GM19372 (cell line): ENCODE data around the gene VPS41.
"Not testable (repeated sequence)": the region's sequence is repeated elsewhere in the genome, so short reads cannot be mapped to it uniquely, and the experiment has no call there.

ENCODE experiments used
- ATAC-seq: cut with Tn5 transposase; IDR thresholded peaks from one replicate; pipeline ENCODE4 v1.9.1; 2021; ENCODE audit warnings: mild to moderate bottlenecking, low read depth, moderate library complexity; ENCODE audit not compliant: unreplicated experiment

The VPS41 gene

DNA sequence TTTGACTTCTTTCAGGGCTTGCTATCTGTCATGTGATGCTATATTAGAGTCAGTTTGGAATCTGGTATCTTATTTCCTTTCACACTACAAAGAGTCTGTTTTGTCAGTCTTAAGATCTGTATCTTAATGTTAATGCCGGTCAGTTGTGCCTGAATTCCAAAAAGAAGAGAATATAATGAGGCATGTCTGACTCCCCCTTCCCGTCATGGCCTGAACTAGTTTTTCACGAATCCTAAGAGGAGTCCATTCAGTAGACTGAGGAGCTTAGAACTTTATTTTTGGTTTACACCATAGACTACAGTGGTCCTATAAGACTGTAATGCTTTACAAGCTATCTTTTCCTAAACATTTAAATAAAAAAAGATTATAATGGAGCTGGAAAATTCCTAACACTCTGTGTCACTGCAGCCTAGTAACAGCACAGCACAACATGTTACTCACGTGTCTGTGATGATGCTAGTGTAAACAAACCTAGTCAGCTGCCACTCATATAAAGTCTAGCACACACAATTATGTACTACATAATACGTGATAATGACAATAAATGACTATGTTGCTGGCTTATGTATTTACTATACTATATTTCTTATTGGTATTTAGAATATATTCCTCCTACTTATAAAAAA, 50.6 kb downstream of the VPS41 start:
- no peak for ATAC-seq

DNA sequence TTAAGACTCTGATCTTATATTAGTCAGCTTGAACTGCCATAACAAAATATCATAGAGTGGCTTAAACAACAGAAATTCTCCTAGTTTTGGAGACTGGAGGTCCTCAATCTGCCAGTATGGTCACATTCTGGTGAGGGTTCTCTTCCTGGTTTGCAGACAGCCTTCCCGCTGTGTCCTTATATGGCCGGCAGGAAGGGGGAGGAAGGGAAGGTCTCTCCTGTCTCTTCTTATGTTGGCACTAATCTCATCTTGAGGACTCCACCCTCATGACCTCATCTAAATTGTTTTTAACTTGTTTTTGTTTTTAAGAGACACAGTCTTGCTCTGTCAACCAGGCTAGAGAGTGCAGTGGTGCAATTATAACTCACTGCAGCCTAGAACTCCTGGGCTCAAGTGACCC, 53.1 kb downstream of the VPS41 start:
- ATAC-seq: no peak

DNA sequence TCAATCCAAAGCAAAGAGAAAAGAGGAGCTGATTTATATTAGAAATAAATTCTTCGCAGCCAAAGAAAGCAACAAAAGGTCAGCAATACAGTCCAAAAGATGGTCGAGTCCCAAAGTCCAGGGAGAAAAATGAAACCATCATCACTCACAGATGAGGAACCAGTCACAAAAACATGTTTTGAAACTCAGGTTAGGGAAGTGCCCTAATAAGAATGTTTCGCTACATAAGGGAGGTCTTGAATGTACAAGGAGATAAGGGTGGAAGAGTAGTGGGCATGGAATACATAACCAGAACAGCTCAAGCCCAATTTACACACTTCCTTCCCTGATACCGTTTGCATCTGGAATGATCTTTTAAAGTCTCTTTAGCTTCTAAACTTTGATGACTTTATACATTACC, 53.6 kb downstream of the VPS41 start:
- no peak for ATAC-seq

DNA sequence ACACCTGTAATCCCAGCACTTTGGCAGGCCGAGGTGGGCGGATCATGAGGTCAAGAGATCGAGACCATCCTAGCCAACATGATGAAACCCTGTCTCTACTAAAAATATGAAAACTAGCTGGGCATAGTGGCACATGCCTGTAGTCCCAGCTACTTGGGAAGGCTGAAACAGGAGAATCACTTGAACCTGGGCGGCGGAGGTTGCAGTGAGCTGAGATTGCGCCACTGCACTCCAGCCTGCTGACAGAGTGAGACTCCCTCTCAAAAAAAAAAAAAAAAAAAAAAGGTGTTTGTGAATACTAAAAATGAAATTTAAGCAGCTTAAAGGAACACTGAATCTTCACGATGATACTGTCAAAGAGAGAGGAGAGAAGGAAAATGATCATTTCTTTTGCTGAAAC, 54.0 kb downstream of the VPS41 start:
- not testable (repeated sequence) for ATAC-seq

DNA sequence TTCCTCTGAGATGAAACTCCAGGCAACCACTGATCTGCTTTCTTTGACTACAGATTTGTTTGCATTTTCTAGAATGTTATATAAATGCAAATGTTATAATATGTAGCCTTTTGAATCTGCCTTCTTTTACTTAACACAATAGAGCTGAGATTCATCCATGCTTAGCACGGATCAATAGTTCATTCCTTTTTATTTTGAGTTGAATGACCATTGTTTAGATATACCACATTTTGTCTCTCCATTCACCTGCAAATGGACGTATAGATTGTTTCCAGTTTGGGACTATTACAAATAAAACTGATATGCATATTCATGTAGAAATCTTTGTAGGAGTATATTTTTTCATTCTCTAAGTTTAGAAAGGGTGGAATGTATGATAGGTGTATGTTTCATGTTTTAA, 57.7 kb downstream of the VPS41 start:
- ATAC-seq: no peak

DNA sequence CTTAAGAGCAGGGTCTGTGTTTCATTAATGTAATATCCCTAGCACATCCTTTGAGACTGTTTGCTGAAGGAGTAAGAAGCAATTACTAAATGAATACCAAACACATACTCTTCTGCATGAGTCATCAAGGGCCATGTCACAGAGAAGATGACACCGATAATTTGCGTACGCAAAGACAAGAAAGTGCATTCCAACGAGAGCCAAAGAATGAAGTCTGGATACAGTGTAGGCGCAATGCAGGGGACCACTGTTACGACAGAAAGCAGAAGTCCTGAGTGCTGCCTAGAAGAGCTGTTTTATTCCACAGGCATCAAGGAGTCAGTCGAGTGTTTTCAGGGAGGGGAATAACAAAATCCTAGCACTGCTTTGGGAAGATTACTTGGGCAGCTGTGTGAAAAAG, 62.7 kb downstream of the VPS41 start:
- no peak for ATAC-seq

DNA sequence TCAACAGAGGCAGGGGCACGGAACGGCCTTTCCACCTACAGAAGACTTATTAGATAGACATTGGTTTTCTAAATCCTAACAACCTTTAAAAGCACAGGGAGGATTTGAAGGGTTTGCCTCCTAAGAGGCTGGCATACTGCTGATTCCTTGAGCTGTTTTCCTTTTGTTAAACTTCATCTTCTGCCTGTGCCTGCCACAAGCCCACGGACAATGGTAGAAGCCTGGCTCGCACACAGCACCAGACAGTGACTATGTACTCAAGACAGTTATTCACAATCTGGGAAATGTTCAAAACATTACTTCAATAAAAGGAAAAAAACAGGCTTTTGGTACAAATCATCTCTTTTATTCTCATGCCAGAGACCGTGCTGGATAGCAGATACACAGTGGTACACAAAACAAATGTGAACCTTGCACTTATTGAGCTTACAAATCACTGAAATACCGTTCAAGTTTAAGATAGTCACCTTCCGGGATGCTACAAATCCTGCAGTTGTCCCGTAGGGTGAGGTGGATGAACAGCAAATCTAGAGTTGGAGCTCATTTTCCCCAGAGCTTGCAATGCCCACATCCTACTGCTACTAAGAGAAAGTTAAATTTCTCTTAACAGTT, 63.9 kb downstream of the VPS41 start:
- no peak for ATAC-seq

DNA sequence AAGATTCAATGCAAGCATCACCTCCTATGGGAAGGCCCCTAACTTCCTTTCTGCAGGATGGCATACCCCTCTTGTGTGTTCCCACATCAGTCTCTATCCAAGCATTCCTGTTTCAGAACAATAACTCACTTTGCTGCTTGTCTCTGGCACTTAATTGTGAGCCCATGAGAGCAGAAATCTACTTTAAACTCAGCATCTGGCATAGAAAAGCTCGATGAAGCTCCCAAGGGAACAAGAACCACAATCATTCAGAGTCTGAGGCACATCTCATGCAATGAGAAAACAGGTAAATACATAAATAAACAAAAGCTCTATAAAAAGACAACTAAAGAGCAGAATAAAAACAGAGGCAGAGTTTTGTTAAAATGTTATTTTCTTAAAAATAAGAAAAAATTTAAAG, 66.2 kb downstream of the VPS41 start:
- ATAC-seq: no peak

DNA sequence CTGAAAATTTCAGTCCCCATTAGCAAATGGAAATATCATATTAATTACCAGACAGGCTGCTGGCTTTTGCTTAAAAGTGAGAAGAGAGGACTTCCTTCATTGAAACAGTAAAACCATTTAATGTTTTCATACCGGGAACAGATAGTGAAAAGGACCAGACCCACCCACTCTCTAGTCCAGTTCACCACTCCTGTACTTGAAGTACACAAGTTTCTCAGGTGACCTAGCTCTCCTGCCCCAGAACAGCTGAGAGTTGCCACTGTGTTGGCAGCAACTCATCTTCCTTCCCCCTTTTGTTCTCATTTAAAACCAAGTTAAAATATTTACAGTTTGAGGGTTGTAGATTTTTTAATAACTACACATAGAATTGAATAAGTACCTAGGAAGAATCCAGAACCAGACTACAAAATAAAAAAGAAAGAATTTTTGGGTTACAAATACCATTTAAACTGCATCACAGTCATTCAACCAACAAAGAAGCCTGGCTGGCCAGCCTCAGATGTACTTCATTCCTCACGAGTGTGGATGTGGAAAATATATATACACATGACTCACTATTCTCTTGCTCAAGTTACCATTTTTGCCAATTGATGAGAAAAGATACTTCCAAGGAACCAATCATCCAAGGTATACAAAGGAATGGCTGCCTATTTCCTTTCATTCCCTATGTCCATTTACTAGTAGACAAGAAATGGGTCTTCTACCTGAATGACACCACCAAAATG, 68.1 kb downstream of the VPS41 start:
- peak; percentile 77 for ATAC-seq

DNA sequence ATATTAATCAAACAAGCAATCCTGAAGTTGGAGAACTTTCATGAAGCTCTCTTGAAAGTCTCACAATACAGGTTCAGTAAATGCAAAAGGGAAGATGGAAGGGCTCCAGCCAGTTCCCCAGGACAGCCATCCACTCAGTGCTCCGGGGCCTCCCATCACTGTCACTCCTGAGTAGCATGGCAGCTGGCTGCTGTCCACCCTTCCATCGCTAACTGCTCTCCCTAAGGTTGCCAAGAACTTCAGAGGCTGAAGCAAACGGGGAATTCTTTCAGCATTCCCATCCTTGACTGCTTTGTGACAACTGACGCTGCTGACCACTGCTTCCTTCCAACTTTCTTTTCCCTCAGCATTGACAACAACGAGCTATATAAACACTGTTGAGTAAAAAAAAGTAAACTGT, 69.1 kb downstream of the VPS41 start:
- ATAC-seq: no peak

DNA sequence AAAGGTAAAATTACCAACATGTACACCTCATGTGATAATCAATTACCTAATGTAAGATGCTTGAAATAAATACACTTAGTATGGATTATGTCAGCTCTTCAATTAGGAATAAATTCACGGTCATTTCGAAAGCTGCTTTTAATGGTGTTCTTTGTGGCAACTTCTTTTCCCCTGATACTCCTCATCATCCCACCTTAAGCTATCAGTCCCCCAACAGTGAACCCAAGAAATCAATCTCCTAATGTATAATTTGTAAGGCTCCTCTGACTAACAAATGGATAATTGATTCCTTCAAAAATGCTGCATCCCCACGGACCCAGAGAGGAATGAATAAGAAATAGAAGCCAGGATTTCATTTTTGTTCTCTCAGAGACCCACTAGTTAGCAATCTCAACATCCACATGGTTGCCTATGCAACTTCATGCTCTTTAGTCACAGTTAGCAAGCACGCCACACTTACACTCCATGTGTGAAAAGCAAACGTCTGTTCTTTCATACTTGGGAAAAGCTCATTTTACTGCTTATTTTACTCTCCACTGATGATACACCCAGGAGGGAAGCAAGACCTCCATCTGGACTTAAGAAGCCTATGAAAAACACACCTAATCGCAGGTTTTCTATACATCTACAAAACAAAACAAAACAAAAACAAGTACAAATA, 70.1 kb downstream of the VPS41 start:
- no peak for ATAC-seq

DNA sequence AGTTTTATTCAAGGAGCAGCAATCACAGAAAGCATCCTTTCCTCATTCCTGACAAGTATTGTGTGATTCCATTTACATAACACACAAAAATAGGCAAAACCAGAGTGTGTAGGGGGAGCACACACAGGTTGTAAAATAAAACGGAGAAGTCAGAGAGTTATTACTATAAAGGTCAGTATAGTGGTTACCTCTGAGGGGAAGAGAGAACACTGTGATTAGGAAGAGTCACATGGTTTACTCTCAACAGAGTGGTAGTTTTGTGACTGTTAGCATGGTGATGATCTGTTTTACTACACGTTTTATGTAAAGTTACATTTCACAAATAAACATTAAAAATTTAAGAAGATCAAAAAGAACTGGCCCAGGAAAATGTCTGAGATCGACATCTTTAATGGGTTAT, 74.6 kb downstream of the VPS41 start:
- ATAC-seq: no peak

DNA sequence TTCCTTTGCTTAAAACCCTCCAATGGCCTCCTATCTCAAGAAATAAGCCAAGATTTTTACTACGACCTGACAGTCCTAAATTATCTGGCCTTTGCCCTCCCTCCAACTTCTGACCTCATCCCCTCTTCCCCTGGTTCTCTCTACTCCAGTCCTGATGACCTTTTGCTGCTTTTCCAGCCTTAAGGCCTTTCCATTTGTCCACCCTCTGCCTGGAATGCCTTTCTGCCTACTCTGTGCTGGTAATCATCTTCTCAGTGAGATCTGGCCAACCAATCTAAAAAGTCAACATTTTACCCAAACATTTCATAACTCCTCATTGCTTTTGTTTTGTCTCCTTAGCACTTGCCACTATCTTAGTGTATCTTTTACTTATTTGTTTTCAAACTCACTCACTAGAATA, 75.7 kb downstream of the VPS41 start:
- no peak for ATAC-seq

DNA sequence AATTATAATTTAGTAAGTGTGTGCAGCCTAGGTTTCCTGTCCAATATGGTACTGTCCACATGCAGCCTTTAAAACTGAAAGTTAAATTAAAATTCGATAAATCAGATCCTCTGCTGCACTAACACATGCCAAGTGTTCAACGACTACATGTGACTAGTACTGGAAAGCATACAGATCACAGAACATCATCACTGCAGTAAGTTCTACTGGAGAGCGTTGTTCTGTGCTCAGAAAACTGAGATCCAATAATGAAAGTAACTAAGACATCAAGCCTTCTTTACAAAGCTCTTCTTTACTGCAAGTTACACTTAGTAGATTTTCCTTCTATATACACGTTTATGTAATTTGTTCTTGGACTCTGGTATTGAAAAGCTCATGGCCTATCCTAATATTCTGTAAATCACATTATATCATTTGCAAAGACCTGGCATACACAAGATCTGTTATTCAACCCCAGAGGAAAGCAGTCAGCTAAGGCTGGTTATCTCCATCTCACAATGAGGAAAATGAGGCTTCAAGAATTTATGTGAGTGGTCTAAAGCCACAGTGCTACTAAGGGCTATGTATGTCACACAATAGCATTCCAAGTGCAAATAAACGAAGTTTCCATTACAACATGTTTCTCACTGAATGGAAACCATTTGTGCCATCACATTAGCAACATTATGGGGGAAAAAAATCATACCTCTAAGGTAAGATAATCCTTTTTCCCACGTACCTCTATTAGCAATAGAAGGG, 77.6 kb downstream of the VPS41 start:
- ATAC-seq: no peak

DNA sequence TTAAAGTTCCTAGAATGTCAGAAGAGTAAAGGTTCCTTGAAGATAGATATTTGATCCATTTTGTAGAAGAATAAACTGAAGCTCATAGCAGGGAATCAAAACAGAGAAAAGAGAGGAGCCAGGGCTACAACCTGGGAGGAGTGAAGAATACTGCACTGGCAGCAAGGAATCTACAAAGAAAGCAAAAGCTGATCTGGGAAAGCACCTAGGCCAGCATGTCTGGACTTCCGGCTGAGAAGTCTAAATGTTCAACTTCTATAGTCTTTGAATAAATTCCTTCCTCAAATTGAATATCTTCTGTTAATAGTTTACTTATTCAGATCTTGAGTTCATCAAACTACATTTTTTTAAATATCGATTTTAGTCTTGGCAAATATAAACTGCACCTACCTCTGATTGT, 78.2 kb downstream of the VPS41 start:
- no peak for ATAC-seq

DNA sequence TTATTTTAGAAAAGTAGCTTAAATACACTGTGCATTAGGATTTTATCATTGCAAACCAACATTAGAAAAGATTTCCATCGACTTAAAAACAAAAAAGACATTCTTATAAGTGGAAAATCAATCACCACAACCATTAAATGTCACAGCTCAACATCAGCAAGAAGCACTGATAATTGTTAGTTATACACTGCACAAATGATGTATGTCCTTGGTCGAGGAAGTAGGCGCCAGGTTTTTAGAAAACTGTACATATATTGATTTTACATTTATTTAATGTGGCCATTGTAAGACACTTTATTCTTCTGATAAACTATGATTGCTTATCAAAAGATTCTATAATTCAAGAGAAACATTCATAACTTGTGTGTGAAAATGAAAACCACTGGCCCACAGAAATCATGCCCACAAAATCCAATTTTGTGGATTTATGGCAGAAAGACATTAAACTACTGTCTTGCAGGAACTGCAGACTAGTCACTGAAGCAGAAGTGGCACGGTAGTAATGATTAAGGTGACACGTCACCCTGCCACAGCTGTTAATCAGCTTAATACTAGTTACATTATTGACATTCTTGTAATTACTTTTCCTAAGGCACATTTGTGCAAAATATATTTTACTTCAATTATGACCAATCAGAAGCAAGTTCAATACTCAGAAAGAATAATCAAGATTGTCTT, 79.4 kb downstream of the VPS41 start:
- ATAC-seq: no peak

DNA sequence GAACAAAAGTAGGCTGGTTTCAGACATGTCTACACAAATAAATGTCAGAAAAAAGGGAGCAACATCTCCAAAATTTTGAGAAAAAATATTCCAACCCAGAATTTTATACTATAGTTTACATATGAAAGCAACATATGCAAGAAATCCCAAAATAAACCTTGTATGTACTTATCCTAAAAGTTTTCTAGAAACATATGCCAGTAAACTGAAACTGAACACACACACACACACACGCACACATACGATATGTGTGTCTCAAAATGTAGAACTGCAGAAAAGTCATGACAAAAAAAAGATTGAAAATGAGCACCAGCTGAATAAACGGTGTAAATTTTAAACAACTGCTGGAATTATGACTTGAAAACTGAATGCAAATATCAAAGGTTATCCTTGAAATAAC, 81.0 kb downstream of the VPS41 start:
- ATAC-seq: no peak

DNA sequence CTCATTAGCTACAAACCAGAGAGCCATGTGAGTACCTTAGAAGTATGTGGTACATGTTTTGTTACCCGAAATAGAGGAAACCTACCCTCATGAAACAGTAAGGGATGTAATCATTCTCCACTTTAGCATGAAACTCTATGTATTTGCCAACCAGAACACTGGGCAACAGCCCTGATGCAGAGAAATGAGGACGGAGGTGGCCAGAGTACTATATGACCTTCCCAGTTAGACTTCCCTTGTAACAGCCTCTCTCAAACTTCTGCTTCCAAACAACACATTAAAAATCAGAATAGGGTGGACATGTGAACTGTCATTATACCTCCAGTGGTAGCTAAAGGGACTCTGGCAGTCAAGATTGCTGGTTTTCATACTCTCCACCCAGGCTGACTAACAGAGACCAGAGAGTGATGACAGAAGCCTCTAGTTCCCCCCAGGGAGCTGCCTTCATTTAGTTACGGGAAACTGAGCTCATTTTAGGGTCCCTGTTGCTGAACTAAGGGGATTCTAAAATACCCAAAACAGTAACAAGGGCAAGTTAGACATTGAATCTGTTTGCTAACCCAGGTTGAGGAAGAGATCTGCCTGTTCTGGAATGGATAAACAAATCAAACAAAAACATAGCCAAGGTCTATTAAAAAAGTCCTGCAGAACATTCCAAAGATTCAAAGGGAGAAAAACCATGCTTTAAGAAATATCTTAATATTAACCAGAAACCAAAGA, 83.1 kb downstream of the VPS41 start:
- peak; percentile 57 for ATAC-seq

DNA sequence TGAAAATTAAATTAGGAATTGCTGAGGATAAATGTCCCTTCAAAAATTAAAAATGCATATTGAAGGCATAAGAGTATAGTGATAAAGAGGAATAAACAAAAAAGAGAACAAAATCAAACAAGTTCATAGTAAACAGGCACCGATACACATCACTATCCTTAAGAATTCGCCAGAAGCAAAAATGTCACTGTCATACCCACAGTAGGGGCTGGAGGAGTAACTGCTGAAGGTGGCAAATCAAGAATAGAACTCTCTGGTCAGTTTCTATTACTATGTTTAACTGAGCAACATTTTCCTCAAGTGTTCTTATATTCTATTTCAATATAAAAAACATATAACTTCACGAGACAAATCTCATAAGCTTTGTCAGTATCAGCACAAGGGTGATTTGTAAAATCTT, 84.0 kb downstream of the VPS41 start:
- ATAC-seq: no peak

DNA sequence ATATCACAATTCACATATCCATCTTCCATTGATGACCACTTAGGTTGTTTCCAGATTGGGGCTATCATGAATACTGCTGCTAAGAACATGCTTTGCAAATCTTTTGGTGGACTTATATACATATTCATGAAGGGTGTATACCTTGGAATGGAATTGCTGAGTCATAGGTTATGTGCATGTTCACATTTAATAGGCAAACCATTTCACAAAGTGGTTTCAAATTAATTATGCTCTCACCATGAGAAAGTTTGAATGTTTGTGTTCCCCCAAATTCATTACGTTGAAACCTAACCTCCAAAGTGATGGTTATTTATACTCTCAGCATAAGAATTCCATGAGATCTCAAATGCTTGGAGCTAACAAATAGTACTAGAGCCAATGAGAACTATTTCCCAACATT, 86.4 kb downstream of the VPS41 start:
- ATAC-seq: no peak
